Liver (tissue), 3 donors: ENCODE data around the gene IL17B.

Experiments used
- EGR1 ChIP-seq, 2 donors: IDR thresholded peaks; 2 replicates each; pipeline ENCODE4 v1.6.1; 2016 to 2018; ENCODE audit warnings: antibody characterized with exemption in 2 of 2, low read depth in 2 of 2
- JUND ChIP-seq, 2 donors: IDR thresholded peaks; 2 replicates each; pipeline ENCODE4 v1.6.1; 2016; ENCODE audit warnings: antibody characterized with exemption in 2 of 2
- SP1 ChIP-seq: IDR thresholded peaks from 2 replicates; pipeline ENCODE4 v1.6.1; 2018; ENCODE audit warnings: antibody characterized with exemption, mild to moderate bottlenecking
- TAF1 ChIP-seq: conservative IDR thresholded peaks from 2 replicates; pipeline ENCODE4 v1.6.1; 2016; ENCODE audit warnings: antibody characterized with exemption, mild to moderate bottlenecking
- YY1 ChIP-seq: IDR thresholded peaks from 2 replicates; pipeline ENCODE4 v1.6.1; 2016; ENCODE audit warnings: antibody characterized with exemption, mild to moderate bottlenecking
- TF ChIP-seq, protein P1 (sequence below): fragments of 150-350 bp; IDR thresholded peaks from 2 replicates; pipeline ENCODE4 v1.5.1; 2017; ENCODE audit warnings: improper control_type of control experiment, low read depth, low read length; ENCODE audit not compliant: missing input control
- TF ChIP-seq, protein P2 (sequence below): IDR thresholded peaks from 2 replicates; pipeline ENCODE4 v1.6.1; 2016; ENCODE audit warnings: antibody characterized with exemption
- TF ChIP-seq, protein P3 (sequence below): IDR thresholded peaks from 2 replicates; pipeline ENCODE4 v1.6.1; 2016; ENCODE audit warnings: antibody characterized with exemption, mild to moderate bottlenecking
- donor health status: healthy.
- donor health status: healthy.

DNA sequence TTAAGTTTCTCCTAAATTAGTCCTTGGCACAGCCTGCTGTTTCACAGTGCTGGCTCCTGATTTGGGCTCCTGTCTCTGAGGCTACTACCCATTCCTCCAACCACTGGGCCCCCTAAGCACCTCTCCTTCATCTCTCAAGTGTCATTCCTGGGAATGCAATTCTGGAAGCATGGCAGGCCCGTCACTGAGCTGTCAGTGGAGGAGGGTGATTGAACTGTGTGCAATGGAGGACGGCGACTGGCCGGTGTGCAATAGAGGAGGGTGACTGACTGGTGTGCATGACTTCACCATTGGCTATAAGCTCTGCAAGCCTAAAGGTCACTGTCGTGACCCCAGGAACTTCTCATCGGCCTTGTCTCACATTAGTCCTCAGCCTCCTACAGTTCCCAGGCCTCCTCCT lies 12.4 kb upstream of the IL17B start:
- TF ChIP-seq, protein P1, sequence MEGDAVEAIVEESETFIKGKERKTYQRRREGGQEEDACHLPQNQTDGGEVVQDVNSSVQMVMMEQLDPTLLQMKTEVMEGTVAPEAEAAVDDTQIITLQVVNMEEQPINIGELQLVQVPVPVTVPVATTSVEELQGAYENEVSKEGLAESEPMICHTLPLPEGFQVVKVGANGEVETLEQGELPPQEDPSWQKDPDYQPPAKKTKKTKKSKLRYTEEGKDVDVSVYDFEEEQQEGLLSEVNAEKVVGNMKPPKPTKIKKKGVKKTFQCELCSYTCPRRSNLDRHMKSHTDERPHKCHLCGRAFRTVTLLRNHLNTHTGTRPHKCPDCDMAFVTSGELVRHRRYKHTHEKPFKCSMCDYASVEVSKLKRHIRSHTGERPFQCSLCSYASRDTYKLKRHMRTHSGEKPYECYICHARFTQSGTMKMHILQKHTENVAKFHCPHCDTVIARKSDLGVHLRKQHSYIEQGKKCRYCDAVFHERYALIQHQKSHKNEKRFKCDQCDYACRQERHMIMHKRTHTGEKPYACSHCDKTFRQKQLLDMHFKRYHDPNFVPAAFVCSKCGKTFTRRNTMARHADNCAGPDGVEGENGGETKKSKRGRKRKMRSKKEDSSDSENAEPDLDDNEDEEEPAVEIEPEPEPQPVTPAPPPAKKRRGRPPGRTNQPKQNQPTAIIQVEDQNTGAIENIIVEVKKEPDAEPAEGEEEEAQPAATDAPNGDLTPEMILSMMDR, result no peak
- no peak for TF ChIP-seq TAF1
- TF ChIP-seq, protein P2, sequence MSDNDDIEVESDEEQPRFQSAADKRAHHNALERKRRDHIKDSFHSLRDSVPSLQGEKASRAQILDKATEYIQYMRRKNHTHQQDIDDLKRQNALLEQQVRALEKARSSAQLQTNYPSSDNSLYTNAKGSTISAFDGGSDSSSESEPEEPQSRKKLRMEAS, result no peak
- TF ChIP-seq SP1, result no peak
- no peak for TF ChIP-seq YY1
- no peak for TF ChIP-seq EGR1 (IDR thresholded peaks at IDR 0.05; ENCODE audit: low read depth in 2 of 2)
- TF ChIP-seq JUND (IDR thresholded peaks at IDR 0.05), result no peak
- TF ChIP-seq, protein P3, sequence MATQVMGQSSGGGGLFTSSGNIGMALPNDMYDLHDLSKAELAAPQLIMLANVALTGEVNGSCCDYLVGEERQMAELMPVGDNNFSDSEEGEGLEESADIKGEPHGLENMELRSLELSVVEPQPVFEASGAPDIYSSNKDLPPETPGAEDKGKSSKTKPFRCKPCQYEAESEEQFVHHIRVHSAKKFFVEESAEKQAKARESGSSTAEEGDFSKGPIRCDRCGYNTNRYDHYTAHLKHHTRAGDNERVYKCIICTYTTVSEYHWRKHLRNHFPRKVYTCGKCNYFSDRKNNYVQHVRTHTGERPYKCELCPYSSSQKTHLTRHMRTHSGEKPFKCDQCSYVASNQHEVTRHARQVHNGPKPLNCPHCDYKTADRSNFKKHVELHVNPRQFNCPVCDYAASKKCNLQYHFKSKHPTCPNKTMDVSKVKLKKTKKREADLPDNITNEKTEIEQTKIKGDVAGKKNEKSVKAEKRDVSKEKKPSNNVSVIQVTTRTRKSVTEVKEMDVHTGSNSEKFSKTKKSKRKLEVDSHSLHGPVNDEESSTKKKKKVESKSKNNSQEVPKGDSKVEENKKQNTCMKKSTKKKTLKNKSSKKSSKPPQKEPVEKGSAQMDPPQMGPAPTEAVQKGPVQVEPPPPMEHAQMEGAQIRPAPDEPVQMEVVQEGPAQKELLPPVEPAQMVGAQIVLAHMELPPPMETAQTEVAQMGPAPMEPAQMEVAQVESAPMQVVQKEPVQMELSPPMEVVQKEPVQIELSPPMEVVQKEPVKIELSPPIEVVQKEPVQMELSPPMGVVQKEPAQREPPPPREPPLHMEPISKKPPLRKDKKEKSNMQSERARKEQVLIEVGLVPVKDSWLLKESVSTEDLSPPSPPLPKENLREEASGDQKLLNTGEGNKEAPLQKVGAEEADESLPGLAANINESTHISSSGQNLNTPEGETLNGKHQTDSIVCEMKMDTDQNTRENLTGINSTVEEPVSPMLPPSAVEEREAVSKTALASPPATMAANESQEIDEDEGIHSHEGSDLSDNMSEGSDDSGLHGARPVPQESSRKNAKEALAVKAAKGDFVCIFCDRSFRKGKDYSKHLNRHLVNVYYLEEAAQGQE, result no peak
